ENCODE data around the gene SPTB.

Gene SPTB

GRCh38 chr14:64891839-64892375 is 12.2 kb upstream of the SPTB start:
- peak; percentile 92 for TF ChIP-seq RAD21 (IDR thresholded peaks at IDR 0.05; ENCODE audit: low read depth)
- TF ChIP-seq EP300 (IDR thresholded peaks at IDR 0.05; ENCODE audit: borderline replicate concordance) = no peak

DNA sequence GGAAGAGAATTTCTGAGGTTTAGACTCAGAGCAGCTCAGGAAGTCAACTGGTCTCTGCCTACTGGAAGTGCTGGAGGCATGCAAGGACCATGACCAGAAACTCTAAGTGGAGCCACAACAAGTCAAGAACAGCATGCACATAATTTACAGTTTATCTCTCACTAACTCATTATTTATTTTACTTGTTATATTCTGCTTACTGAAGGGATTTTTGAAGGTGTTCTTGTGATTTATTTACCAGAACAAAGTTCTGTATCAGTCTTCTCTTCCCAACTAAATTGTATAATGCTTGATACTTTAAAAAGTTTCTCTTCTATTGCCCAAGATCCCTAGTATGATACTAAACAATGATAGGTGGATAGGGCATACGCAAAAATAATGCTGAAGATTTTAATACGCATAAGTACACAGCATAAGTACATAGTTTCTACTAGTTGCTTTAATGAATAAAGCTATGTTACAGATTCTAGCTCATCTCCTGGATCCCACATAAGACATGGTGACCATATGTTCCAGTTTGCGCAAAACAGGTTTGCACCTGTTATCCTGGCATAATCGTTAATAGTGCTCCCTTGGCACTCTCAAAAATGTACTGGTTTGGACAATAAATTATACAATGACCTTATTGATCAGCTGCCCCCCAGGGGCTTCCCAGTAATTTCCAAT is 11.6 kb upstream of the SPTB start:
- TF ChIP-seq RAD21 (IDR thresholded peaks at IDR 0.05; ENCODE audit: low read depth) = no peak
- no peak for TF ChIP-seq TCF12 (IDR thresholded peaks at IDR 0.05; ENCODE audit: low read depth)
- no peak for TF ChIP-seq TAF1 (IDR thresholded peaks at IDR 0.05; ENCODE audit: low read depth)
- TF ChIP-seq EP300 (IDR thresholded peaks at IDR 0.05; ENCODE audit: borderline replicate concordance) = no peak
- no peak for TF ChIP-seq NFIC (IDR thresholded peaks at IDR 0.05)
- TF ChIP-seq, protein P1, sequence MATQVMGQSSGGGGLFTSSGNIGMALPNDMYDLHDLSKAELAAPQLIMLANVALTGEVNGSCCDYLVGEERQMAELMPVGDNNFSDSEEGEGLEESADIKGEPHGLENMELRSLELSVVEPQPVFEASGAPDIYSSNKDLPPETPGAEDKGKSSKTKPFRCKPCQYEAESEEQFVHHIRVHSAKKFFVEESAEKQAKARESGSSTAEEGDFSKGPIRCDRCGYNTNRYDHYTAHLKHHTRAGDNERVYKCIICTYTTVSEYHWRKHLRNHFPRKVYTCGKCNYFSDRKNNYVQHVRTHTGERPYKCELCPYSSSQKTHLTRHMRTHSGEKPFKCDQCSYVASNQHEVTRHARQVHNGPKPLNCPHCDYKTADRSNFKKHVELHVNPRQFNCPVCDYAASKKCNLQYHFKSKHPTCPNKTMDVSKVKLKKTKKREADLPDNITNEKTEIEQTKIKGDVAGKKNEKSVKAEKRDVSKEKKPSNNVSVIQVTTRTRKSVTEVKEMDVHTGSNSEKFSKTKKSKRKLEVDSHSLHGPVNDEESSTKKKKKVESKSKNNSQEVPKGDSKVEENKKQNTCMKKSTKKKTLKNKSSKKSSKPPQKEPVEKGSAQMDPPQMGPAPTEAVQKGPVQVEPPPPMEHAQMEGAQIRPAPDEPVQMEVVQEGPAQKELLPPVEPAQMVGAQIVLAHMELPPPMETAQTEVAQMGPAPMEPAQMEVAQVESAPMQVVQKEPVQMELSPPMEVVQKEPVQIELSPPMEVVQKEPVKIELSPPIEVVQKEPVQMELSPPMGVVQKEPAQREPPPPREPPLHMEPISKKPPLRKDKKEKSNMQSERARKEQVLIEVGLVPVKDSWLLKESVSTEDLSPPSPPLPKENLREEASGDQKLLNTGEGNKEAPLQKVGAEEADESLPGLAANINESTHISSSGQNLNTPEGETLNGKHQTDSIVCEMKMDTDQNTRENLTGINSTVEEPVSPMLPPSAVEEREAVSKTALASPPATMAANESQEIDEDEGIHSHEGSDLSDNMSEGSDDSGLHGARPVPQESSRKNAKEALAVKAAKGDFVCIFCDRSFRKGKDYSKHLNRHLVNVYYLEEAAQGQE (IDR thresholded peaks at IDR 0.05; ENCODE audit: low read depth) = no peak
- TF ChIP-seq TEAD4 (IDR thresholded peaks at IDR 0.05) = no peak
- TF ChIP-seq CEBPB (IDR thresholded peaks at IDR 0.05) = no peak
- no peak for TF ChIP-seq CREB1 (IDR thresholded peaks at IDR 0.05; ENCODE audit: low read depth)
- TF ChIP-seq USF1 (IDR thresholded peaks at IDR 0.05) = no peak
- no peak for TF ChIP-seq EGR1 (IDR thresholded peaks at IDR 0.05)
- TF ChIP-seq ZBTB7A (IDR thresholded peaks at IDR 0.05; ENCODE audit: low read depth) = no peak
- TF ChIP-seq YY1 (IDR thresholded peaks at IDR 0.05; ENCODE audit: low read depth) = no peak
- TF ChIP-seq FOXM1 (IDR thresholded peaks at IDR 0.05; ENCODE audit: borderline replicate concordance, low read depth) = no peak
- TF ChIP-seq MAX (IDR thresholded peaks at IDR 0.05) = no peak

DNA sequence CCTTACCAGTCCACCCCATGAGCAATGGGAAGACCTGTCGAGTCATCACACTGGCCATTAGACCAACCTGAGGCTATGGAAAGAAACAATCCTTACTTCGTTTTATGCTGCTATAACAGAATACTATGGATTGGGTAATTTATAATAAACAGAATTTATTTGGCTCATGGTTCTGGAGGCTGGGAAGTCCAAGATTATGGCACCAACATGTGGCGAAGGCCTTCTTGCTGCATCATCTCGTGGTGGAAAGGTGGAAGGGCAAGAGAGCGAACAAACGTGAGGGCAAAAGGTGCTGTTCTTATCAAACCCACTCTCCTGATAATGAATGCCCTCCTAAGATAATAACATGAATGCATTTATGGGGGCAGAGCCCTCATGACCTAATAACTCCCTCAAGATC is 9.6 kb upstream of the SPTB start:
- no peak for TF ChIP-seq RAD21 (IDR thresholded peaks at IDR 0.05; ENCODE audit: low read depth)
- TF ChIP-seq, protein P1 (IDR thresholded peaks at IDR 0.05; ENCODE audit: low read depth) = no peak
- TF ChIP-seq USF1 (IDR thresholded peaks at IDR 0.05) = no peak
- no peak for TF ChIP-seq YY1 (IDR thresholded peaks at IDR 0.05; ENCODE audit: low read depth)
- no peak for TF ChIP-seq TCF12 (IDR thresholded peaks at IDR 0.05; ENCODE audit: low read depth)
- no peak for TF ChIP-seq CEBPB (IDR thresholded peaks at IDR 0.05)
- no peak for TF ChIP-seq NFIC (IDR thresholded peaks at IDR 0.05)
- TF ChIP-seq EGR1 (IDR thresholded peaks at IDR 0.05) = no peak
- TF ChIP-seq EP300 (IDR thresholded peaks at IDR 0.05; ENCODE audit: borderline replicate concordance) = no peak
- no peak for TF ChIP-seq ZBTB7A (IDR thresholded peaks at IDR 0.05; ENCODE audit: low read depth)
- no peak for TF ChIP-seq MAX (IDR thresholded peaks at IDR 0.05)
- no peak for TF ChIP-seq TEAD4 (IDR thresholded peaks at IDR 0.05)
- no peak for TF ChIP-seq TAF1 (IDR thresholded peaks at IDR 0.05; ENCODE audit: low read depth)
- no peak for TF ChIP-seq CREB1 (IDR thresholded peaks at IDR 0.05; ENCODE audit: low read depth)
- TF ChIP-seq FOXM1 (IDR thresholded peaks at IDR 0.05; ENCODE audit: borderline replicate concordance, low read depth) = no peak

DNA sequence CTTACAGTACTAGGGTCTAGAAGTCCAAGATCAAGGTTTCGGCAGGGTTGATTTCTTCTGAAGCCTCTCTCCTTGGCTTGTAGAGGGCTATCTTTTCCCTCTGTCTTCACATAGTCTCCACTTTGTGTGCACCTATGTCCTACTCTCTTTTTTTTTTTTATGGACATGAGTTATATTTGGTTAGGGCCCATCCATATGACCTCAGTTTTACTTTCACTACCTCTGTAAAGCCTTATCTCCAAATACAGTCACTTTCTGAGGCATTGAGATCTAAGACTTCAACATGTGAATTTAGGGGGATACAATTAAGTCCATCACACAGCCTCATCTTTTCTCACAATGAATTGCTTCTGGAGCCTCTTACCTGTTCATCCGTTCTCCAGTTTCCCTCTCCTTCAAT is 5.9 kb upstream of the SPTB start:
- no peak for TF ChIP-seq CEBPB (IDR thresholded peaks at IDR 0.05)
- TF ChIP-seq EP300 (IDR thresholded peaks at IDR 0.05; ENCODE audit: borderline replicate concordance) = no peak
- TF ChIP-seq EGR1 (IDR thresholded peaks at IDR 0.05) = no peak
- no peak for TF ChIP-seq TEAD4 (IDR thresholded peaks at IDR 0.05)
- no peak for TF ChIP-seq RAD21 (IDR thresholded peaks at IDR 0.05; ENCODE audit: low read depth)
- no peak for TF ChIP-seq ZBTB7A (IDR thresholded peaks at IDR 0.05; ENCODE audit: low read depth)
- no peak for TF ChIP-seq TAF1 (IDR thresholded peaks at IDR 0.05; ENCODE audit: low read depth)
- no peak for TF ChIP-seq MAX (IDR thresholded peaks at IDR 0.05)

DNA sequence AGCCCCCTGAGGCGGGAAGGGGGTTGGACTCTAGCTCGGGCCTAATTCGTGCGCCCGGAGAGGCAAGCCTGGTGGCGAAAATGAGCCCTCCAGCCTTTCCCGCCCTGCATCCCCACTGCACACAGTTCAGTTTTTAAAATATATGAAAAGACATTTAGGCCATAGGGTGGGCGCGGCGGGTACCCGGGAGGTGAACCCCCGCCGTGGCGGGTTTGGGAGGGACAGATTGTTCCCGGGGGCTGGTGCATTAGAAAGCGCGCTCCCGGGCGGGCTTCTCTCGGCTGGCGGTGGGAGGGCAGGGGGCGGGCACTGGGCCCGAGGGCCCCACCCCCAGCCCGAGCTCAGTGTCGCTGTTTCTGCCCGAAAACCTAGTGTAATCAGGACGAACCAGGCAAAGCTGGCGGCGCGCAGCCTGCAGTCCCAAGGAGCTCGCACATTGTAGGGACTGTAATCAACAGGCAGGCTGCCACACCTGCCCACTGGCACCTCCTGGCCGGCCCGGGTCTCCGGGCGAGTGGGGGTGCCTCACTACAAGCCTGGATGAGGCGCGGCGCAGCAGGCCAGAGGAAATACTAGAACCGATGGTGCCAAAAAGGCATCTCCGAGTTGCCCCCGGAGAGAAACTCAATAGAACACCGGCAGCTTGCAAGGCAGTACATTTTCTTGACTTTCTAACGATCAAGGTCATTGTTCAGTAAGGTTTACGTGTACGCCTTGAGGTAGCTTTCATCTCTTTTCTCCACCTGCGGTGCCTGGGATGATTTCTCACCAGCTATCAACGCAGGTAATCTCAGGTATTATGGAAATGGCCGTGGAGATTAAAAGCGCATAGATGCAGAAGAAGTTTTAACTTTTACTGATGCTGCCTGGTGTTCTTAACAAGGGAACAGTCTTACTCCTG is 764 bp upstream of the SPTB start:
- TF ChIP-seq RAD21 (IDR thresholded peaks at IDR 0.05; ENCODE audit: low read depth) (no peak), MAX (IDR thresholded peaks at IDR 0.05) (no peak), TAF1 (IDR thresholded peaks at IDR 0.05; ENCODE audit: low read depth) (no peak; the same call in 1 of the 2 replicates), EP300 (IDR thresholded peaks at IDR 0.05; ENCODE audit: borderline replicate concordance) (no peak), CEBPB (IDR thresholded peaks at IDR 0.05) (no peak), TCF12 (IDR thresholded peaks at IDR 0.05; ENCODE audit: low read depth) (no peak), YY1 (IDR thresholded peaks at IDR 0.05; ENCODE audit: low read depth) (no peak), TEAD4 (IDR thresholded peaks at IDR 0.05) (no peak)
- TF ChIP-seq, protein P1 (IDR thresholded peaks at IDR 0.05; ENCODE audit: low read depth) = no peak

Measured in Ishikawa (cell line).